IPS-11a (cell line): ENCODE data around the gene TRNT1.

ENCODE experiments used
- H3K4me3 ChIP-seq: one replicate; pipeline ENCODE4 v1.5.1; 2013; ENCODE audit warnings: low read depth, low read length, control low read depth

The TRNT1 gene

DNA sequence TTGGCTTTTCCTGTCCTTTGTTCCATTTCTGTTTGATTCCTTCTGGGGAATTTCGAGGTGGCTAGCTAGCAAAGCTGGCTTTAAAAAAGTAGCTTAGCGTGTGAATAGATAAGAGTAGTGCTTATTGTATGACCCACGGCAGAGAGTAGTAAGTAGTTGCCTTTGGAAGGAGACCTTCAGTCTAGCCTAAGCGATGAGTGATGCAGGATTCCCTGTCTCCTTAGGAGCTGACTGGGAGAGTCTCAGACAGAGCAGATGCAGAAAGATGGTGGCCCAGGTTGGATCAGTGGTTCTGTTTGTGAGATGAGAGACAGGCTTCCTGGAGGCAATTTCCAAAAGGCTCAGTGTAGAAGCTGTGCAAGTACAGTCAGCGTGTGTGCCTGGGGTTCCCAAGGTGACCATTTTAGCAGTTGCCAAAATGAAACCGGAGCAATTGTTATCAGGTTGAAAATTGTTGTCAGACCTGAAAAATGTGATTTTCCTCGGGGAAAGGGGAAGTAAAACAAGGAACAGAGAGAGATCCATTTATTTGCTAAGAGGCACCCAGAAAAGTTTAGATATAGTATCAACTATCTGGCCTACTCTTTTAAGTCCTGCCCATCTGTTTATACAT, 15.9 kb upstream of the TRNT1 start:
- H3K4me3 ChIP-seq, result no peak overlapping the region

GRCh38 chr3:3113042-3113709, 13.6 kb upstream of the TRNT1 start:
- no peak overlapping the region for H3K4me3 ChIP-seq

DNA sequence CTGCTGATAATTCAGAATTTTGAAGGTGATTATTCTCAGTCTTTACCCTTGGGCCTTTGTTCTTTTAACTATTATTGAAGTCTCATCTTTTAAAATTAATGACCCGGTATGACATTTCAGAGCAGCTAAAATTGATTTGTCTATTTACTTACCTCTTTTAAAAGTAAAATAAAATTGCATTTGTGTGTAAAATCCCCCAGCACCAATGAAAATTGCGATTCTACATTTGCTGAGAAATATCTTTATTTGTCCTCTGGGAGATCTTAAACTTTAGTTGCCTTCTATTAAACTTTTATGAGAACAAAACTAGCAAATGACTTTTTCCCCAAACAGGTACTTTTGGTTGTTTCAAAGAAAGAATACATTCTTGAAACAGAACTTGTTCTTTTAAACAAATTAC, 9.1 kb upstream of the TRNT1 start:
- H3K4me3 ChIP-seq, result no peak overlapping the region

DNA sequence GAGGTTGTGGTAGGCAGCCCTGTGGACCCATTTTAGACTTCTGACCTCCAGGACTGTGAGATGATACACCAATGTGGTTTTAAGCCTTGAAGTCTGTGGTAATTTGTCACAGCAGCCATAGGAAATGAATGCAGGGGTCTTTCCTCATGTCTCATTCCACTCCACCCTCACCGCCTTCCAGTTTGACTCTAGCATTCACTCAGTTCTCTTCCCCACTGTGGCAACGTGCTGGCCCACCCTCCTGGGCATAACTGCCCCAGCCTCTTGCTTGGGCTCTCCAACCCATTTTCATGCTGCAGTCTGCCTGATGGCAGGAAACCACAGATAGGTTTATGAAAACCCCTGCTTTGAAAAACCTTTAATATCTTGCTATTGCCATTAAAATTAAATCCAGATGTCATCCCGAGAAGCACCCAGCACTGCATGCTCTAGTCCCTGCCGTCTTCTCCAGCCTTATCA, 7.3 kb upstream of the TRNT1 start:
- no peak overlapping the region for H3K4me3 ChIP-seq

DNA sequence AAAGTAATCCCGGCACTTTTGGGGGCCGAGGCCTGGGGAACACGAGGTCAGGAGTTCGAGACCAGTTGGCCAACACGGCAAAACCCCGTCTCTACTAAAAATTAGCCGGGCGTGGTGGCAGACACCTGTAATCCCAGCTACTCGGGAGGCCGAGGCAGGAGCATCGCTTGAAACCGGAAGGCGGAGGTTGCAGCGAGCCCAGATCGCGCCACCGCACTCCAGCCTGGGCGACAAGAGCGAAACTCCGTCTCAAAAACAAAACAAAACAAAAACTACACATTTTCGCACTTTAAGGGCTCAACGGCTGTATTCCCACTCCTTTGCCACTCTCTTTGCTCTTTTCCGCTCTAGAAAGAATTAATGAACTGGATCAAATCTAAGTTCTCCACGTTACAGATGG, 763 bp upstream of the TRNT1 start:
- H3K4me3 ChIP-seq, result peak overlapping the region; percentile 87

- H3K4me3 ChIP-seq, result peak overlapping the region; percentile 87
Measured at GRCh38 chr3:3127432-3128010, 781 bp downstream of the TRNT1 start.

DNA sequence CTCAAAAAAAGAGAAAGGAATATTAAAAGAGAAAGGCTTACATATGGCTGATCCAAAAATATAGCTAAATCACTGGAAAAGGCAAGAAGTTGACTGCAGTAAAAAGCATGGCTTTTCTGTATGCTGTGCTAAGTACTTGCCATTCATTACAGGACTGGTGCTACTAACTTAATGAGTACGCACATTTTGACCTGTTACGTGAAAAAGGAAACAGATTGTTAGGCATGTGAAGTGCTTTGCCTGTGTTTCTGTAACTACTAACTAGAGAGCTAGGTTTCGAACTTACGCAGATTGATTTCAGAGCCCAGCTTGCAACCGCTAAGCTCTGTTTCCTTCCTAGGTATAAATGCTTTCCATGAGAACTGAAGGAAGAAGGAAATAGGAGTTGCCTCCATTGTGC, 2.8 kb downstream of the TRNT1 start:
- no peak overlapping the region for H3K4me3 ChIP-seq

GRCh38 chr3:3133500-3133899, 6.8 kb downstream of the TRNT1 start:
- no peak overlapping the region for H3K4me3 ChIP-seq

- H3K4me3 ChIP-seq, result no peak overlapping the region
Measured at GRCh38 chr3:3134750-3135448, 8.2 kb downstream of the TRNT1 start.

- no peak overlapping the region for H3K4me3 ChIP-seq
Measured at GRCh38 chr3:3137526-3137925, 10.8 kb downstream of the TRNT1 start.

DNA sequence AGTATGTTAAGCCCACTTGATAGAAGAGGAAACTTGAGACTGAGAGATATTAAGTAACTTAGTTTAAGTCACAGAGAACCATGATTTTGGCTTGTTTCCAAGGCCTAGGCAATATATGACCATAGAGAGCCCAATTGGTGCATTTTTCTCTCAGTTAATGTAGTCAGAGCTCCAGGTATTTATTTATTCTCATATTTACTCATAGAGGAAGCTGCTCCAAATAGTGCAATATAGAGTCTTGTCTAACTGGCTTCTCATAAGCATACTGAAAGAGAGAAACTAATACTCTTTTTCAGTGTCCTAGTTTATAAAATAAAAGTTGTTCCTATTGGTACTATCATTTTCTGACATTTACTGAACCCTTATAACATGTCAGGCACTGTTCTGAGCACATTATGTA, 15.2 kb downstream of the TRNT1 start:
- H3K4me3 ChIP-seq, result no peak overlapping the region

- H3K4me3 ChIP-seq, result no peak overlapping the region
Measured at GRCh38 chr3:3145831-3146230, 19.1 kb downstream of the TRNT1 start.

DNA sequence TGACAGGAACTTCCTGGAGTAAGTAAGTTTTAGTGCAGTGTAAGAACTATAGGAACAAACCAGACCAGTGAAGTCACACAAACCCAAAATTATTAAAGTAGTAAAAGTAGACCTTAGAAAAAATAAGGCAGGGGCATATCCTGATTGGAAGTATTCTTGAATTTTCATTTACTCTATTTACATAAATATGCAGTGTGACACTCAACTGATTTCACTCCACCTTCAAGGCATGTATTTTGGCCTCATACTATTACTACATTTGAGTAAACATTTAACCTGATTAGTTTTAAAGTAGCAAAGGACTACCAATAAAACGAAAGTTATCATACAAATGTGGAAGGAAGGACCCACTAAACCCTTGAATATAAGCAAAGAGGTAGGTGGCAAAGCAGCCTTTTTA, 22.8 kb downstream of the TRNT1 start:
- H3K4me3 ChIP-seq, result no peak overlapping the region

DNA sequence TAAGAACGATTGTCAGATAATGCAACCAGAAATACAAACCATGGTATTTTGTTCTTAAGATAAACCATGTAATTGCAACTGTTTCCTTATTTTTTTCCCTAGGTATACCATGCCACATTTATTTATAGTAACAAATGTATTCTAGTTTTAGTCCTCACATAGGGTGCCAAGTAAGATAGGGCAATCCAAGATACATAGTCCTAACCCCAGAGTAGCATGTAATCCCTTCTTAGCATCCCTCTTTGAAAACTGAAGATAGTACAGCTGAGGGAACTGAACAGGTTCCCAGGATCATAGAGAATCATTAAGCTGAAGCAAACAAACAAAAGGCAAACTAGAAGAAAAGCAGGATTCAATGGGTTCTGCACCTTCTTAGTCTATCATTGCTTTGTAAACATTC, 24.8 kb downstream of the TRNT1 start:
- no peak overlapping the region for H3K4me3 ChIP-seq

GRCh38 chr3:3154879-3155610, 28.3 kb downstream of the TRNT1 start:
- no peak overlapping the region for H3K4me3 ChIP-seq

GRCh38 chr3:3157484-3157883, 30.7 kb downstream of the TRNT1 start:
- H3K4me3 ChIP-seq, result no peak overlapping the region

DNA sequence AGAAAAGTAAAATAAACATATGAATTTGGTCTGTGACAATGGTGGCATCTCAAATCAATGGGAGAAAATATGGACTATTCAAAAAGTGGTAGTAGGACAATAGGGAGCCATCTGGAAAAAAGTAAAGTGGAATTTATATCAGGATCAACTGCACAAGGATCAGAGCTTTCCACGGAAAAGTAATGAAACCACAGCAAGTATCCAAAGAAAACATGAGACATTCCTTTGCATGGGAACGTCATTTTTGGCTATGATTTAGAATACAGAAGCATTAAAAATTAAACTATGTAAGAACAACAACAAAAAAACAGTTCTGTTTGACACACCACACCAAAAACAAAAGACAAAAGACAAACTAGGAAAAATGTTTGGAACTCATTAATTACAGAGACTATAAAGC, 34.1 kb downstream of the TRNT1 start:
- H3K4me3 ChIP-seq, result no peak overlapping the region

- no peak overlapping the region for H3K4me3 ChIP-seq
Measured at GRCh38 chr3:3165241-3165640, 38.5 kb downstream of the TRNT1 start.

DNA sequence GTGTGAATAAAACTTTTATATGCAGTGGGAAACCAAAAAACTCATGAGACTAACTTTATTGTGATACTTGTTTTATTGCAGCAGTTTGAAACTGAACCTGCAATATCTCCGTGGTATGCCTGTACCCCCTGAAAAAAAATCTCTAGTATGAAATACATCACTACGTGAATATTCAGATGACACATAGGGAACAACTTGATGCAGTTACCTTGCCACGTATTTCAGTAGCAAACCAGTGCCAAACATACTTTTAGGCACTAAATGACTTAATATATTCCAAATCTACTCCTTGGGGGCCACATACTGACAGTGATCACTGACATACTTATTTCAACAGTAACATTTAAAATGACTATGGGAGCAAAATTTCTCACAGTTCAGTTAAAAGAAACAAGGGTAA, 38.9 kb downstream of the TRNT1 start:
- no peak overlapping the region for H3K4me3 ChIP-seq

DNA sequence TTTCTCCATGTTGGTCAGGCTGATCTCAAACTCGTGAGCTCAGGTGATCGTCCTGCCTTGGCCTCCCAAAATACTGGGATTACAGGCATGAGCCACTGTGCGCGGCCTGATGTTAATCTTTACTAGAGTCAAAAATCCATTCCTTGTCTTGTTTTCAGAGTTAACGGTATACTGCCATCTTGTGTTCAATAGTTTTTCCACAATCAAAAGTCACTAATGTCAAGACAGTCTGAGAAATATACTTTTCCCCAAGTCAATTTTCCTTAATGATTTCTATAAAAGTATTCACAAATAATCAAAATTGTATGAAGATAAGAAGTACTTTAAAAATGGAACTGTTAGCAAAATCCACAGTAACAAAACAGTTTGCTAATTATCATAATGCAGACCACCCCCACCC, 44.3 kb downstream of the TRNT1 start:
- H3K4me3 ChIP-seq, result no peak overlapping the region

GRCh38 chr3:3172627-3173026, 45.9 kb downstream of the TRNT1 start:
- no peak overlapping the region for H3K4me3 ChIP-seq
